ENCODE measurements around the gene MYL12A. TPM values are rescaled to one million over a fixed set of nuclear protein-coding genes. Genes with fewer than 3 reads are reported as not detected.

The MYL12A gene
- total RNA-seq, 4 donors from 2014 or later = 297 to 460 (median 380) TPM

- intact Hi-C loops (cut with DNase I) = no loop called here
Measured at GRCh38 chr18:3255611-3256165, 8.1 kb downstream of the MYL12A start.

GRCh38 chr18:3256693-3257626, 9.4 kb downstream of the MYL12A start:
- Histone ChIP-seq H3K4me1 (peaks cover 34 to 72% (median 70%) of the 10 kb centered on the region in 4 donors), H3K27me3 (no peaks in the 10 kb centered on the region), H3K27ac (replicated peaks in 1 of 4) (peak overlapping the region; percentile 79 to 80 (median 80)), H3K9me3 (no peaks in the 10 kb centered on the region), H3K4me3 (peak overlapping the region in 1 of 4 donors; percentile 12), H3K36me3 (peaks cover 38 to 64% (median 56%) of the 10 kb centered on the region in 4 donors)
- 21% methylated on average over 5 of the region's 5 CpGs for WGBS
- intact Hi-C loops (cut with DNase I) = no loop called here
- TF ChIP-seq, protein P1, sequence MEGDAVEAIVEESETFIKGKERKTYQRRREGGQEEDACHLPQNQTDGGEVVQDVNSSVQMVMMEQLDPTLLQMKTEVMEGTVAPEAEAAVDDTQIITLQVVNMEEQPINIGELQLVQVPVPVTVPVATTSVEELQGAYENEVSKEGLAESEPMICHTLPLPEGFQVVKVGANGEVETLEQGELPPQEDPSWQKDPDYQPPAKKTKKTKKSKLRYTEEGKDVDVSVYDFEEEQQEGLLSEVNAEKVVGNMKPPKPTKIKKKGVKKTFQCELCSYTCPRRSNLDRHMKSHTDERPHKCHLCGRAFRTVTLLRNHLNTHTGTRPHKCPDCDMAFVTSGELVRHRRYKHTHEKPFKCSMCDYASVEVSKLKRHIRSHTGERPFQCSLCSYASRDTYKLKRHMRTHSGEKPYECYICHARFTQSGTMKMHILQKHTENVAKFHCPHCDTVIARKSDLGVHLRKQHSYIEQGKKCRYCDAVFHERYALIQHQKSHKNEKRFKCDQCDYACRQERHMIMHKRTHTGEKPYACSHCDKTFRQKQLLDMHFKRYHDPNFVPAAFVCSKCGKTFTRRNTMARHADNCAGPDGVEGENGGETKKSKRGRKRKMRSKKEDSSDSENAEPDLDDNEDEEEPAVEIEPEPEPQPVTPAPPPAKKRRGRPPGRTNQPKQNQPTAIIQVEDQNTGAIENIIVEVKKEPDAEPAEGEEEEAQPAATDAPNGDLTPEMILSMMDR (IDR thresholded peaks at IDR 0.05) = no peak
- TF ChIP-seq EP300 (IDR thresholded peaks at IDR 0.05) (no peak), POLR2AphosphoS5 (IDR thresholded peaks at IDR 0.05) (peak in 1 of 2 donors; percentile 30), POLR2A (IDR thresholded peaks at IDR 0.05; ENCODE audit: low read depth) (no peak)
- DNase-seq (ENCODE audit: extremely low spot score) = no peak

More at GRCh38 chr18:3255611-3256165, 8.1 kb downstream of the MYL12A start:
- Histone ChIP-seq H3K27ac (replicated peaks in 1 of 4) (peak overlapping the region; percentile 2 to 80 (median 80)), H3K9me3 (no peaks in the 10 kb centered on the region), H3K27me3 (no peaks in the 10 kb centered on the region), H3K36me3 (peaks cover 38 to 64% (median 56%) of the 10 kb centered on the region in 4 donors), H3K4me3 (no peak overlapping the region), H3K4me1 (peaks cover 36 to 80% (median 78%) of the 10 kb centered on the region in 4 donors)
- TF ChIP-seq POLR2AphosphoS5 (IDR thresholded peaks at IDR 0.05) = no peak
- TF ChIP-seq, protein P1 (IDR thresholded peaks at IDR 0.05) = no peak
- TF ChIP-seq EP300 (IDR thresholded peaks at IDR 0.05) = no peak
- TF ChIP-seq POLR2A (IDR thresholded peaks at IDR 0.05; ENCODE audit: low read depth) = no peak
- no peak for DNase-seq (ENCODE audit: extremely low spot score)
- WGBS = 61% methylated on average over 5 of the region's 5 CpGs

DNA sequence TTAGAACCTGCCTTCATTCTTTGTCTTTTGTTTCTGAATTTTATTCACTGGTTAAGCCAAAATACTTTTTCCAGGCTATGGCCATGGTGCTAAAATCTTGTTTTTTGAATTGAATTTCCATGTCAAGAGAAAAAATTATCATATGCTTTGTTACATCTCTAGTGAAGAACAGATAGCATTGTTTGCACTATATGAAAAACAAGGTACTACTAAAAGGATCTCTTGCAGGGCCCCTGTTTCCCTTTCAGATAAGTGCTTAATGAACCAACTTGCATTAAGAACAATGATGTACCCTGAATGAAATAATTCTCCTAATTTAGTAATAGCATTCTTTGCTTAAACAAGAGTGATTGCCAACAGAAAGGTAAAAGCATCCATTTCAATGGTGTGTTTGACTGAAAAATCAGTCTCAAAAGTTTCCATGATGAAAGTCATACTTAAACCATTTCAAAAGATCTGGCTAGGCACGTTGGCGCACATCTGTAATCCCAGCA, 10.1 kb downstream of the MYL12A start:
- Histone ChIP-seq H3K27ac (replicated peaks in 1 of 4) (peak overlapping the region; percentile 79 to 80 (median 80)), H3K4me3 (no peak overlapping the region), H3K27me3 (no peaks in the 10 kb centered on the region), H3K9me3 (no peaks in the 10 kb centered on the region), H3K4me1 (peaks cover 30 to 65% (median 63%) of the 10 kb centered on the region in 4 donors), H3K36me3 (peaks cover 38 to 64% (median 56%) of the 10 kb centered on the region in 4 donors)
- no peak for DNase-seq (ENCODE audit: extremely low spot score)
- 81% methylated on average over 2 of the region's 2 CpGs for WGBS
- TF ChIP-seq POLR2A (IDR thresholded peaks at IDR 0.05; ENCODE audit: low read depth) (no peak), EP300 (IDR thresholded peaks at IDR 0.05) (no peak), POLR2AphosphoS5 (IDR thresholded peaks at IDR 0.05) (no peak)
- TF ChIP-seq, protein P1 (IDR thresholded peaks at IDR 0.05) = no peak
- intact Hi-C loops (cut with DNase I) = no loop called here

DNA sequence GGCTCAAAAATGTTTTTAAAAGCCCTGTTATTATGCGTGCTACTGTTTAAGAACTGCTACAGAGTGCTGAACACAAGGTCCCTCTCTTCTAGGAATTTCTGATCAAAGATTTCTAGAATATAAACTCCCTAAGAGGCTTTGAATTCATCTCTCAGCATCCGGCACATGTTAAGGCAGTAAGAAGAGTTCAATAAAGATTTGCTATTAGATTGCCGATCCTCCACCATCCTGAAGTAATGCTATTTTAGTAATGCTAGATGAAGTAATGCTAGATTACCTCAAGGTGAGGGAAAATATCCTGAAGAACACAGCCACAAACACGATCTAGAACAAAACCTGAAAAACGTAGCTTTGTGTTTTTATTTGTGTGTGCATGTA, 13.4 kb downstream of the MYL12A start:
- Histone ChIP-seq H3K9me3 (no peaks in the 10 kb centered on the region), H3K27ac (replicated peaks in 1 of 4) (peak overlapping the region; percentile 96), H3K4me1 (peaks cover 50 to 78% (median 64%) of the 10 kb centered on the region in 4 donors), H3K4me3 (peak overlapping the region; percentile 88 to 98 (median 96)), H3K27me3 (no peaks in the 10 kb centered on the region), H3K36me3 (peaks cover 9 to 33% (median 26%) of the 10 kb centered on the region in 4 donors)
- 21% methylated on average over 5 of the region's 5 CpGs for WGBS
- intact Hi-C loops (cut with DNase I) = loop anchor here (5.0 kb wide), 1 partner anchor 191 kb away; the partner anchor contains the start of gene TGIF1
- TF ChIP-seq POLR2AphosphoS5 (IDR thresholded peaks at IDR 0.05) (no peak), POLR2A (IDR thresholded peaks at IDR 0.05; ENCODE audit: low read depth) (no peak), EP300 (IDR thresholded peaks at IDR 0.05) (no peak)
- TF ChIP-seq, protein P1 (IDR thresholded peaks at IDR 0.05) = no peak
- DNase-seq (ENCODE audit: extremely low spot score) = no peak
